ENCODE results near the gene NUP93.
"Not testable (repeated sequence)": the region's sequence is repeated elsewhere in the genome, so short reads cannot be mapped to it uniquely, and the experiment has no call there.

Gene NUP93

DNA sequence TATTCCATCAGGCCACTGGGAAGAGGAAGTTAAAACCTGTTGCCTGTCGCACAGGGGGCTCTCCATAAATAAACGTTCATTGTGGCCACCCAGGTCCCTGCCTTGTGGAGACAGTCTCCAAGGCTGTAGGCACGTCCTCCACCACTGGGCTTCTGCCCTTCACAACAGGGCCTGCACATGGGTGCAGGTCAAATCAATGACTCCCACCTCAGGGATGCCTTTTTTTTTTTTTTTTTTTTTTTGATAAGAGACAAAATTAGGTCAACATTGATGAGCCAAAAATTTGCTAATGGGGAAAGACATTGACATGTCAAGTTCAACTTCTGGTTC, 122.4 kb downstream of the NUP93 start:
- DNase-seq, result no peak

DNA sequence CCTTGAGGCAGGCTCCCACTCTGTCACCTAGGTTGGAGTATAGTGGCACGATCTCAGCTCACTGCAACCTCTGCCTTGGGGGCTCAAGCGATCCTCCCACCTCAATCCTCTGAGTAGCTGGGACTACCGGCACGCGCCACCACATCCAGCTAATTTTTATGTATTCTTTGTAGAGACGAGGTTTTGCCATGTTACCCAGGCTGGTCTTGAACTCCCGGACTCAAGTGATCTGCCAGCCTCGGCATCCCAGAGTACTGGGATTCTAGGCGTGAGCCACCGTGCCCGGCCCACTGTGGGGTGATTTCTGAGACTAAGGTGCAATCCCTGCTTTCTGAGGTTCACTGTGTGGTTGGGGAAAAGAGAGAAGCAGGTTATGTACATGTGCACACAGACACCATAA, 123.0 kb downstream of the NUP93 start:
- DNase-seq, result no peak

DNA sequence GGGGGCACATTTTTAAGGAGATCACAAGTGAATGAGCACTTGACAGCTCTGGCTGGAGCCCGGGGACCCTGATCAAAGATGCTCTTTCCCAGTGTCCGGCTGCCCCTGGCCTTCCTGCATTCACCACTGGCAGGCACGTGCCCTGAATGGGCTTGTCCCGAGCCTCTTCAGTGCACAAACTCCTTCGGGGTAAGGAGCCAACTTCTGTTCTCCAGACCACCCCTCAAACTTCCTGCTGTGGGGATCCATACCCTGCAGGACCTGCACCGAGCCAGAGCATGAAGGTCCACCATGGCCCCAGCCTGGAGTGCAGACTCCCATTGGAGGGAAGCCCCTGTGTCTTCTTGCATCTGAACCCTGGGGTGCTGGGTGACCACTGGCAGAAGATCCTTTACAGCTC, 125.3 kb downstream of the NUP93 start:
- no peak for DNase-seq

DNA sequence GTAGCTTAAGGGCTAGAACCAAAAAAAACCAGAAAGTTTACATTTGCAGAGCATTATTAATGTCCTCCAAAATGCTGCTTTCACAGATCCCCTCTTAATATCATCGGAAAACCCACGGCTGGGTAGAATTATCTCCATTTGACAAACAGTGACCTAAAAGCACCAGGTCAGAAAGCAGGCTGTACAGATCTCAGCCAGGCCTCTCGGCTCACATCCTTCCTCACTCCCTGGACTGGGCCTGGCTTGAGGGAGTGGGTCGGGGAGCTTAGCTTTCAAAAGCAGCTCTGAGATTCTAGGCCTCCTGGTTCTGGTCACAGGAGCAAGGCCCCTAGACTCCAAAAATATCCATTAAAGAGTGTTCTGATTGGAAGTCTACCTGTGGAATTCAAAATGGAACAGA, 126.0 kb downstream of the NUP93 start:
- no peak for DNase-seq

DNA sequence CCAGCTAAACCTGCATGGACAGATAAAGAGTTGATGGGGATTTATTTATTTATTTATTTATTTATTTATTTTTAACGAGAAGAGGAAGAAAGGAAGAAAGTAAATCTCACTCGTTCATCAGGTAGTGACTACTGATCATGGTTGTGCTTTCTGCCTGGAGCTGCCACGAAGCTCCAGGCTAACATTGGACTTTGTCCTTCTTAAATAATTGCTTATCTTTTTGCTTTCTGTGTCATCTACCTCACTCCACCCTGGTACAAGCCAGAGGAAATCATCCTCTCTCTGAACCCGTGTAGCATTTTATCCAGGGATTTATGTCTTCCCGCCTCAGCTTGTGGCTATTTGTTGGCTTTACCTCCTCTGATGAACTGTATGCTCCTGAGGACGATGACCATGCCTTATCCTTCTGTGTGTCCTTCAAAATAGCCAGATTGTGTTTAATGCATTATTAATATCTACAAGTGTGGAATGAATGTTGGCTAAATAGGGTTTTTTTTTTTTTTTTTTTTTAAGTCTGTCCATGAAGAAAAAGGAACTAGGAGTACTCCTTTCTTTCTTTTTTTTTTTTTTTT, 127.0 kb downstream of the NUP93 start:
- no peak for DNase-seq

DNA sequence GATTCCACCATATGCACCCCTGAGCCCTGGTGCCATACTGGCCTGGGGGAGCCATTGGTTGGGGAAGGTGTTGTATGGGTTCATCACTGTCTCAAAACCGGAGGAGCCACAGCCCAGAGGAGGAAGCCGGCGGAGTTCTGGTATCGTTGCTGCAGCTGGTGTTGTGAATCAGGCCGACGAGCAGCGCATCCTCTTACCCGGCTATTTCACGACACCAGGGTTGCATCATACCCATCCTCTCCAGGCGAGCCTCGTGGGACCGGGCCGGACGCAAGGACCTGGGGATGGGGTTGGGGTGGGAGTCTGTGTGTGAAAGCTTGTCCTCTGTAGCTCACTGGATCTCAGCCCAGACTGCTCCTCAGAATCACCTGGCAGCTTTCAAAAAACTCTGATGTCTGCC, 128.4 kb downstream of the NUP93 start:
- DNase-seq, result no peak

DNA sequence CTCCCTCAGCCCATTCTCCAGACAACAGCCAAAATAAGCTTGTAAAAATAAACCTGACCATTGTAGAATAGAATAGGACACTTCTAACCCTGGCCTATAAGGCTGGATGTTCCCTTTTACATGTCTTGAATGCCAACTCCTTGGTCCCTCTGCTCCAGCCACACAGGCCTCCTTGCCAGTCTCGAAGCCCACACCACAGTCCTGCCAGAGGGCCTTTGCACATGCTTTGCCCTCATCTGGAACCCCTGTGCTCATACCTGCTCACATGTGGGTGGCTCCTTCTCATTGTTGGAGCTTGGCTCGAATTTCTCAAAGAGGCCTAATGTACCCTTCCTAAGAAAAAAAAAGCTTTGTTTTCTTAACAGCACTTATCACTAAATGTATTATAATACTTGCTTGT, 129.7 kb downstream of the NUP93 start:
- no peak for DNase-seq

DNA sequence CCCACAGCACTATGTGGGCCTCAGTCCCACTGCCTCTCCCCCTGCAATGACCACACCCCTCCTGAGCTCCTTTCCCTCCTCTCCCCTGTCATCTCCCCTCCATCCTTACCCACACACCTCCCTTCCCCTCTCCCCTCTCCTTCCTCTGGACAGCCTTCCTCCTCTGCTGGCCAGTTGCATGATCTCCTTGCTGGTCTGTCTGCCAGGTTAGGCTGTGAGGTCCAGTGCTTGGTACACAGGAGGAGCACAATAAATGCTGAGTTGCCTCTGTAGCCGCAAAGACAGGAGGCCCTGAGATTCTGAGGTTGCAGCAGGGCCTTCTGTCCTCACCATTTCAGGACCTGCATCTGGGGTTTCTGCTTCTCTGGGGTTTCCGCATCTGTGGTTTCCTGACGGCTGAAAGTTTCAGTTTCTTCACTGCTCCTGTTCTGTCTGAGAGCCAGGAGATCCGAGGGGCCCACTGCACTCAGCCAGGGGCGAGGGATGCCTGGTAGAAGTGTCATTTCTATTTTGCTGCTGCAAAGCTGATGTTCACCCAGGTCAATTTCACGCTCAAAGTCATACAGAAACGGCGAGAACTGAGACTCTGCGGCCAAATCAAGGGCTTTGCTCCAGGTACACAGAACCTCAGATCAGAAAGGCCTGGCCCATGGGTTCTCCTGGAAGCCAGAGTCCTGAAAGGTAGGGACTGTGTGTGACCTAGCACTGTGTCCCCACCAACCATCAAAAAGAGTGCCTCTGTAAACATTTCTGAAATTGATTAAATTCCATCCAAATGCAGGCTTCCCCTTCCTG, 130.5 kb downstream of the NUP93 start:
- peak; percentile 63 for DNase-seq

DNA sequence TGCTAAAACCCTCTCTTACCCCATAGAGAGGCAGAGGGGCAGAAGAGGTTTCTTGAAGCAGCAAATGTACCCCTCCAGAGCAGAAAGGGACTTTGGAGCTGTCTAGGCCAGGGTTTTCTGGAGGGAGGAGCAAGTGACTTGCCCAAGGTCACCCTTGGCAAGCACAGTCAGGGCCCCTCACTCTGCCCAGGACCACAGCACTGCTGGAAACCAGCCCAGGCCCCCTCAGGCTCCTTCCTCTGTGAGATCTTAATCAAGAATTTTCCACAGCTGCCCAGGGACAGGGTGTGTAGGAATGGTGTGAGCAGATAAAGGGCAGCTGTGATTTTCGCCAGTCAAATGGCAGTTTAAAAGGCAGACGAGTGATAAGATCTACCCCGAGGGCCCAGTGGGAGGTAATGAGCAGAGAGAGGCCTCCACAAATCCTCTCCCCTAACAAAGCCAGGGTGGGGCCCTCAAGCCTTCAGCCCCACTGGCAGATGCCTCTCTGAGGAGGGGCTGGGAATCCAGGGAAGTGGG, 131.2 kb downstream of the NUP93 start:
- peak; percentile 63 for DNase-seq

DNA sequence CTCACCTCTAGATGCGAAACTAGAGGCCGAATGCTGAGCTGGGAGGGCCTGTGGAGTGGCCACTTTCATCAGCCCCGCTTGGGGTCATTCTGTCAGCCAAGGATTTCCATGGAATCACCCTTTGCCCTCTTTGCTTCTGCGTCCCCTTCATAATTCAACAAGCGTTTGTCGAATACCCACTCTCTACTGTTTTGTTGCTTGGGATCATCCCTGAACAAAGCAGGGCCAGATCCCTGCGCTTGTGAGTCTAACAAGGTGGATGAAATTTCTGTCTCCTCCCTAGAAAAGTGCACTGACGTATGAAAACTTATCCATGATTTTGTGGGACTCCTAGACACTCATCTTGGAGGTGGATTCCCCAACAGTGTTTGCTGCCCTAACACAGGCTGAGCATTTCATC, 131.8 kb downstream of the NUP93 start:
- no peak for DNase-seq

DNA sequence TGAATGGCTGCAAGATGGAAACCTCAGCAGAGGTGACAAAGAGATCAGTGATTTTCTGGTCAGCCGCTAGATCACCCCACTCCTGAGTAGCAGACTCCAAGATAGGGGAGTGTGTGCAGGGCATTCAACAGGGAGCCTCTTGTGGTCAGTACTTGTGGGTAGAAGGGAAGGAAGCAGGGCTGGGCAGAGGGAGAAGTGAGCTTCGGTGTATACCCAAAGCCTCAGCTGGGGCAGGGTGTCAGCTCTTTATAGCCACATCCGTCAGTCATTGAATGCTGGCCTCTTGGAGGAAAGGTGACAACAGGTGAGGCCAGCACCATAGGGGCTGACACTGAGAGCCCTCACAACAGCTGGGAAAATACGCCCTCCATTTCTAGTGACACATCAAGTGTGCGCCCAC, 132.8 kb downstream of the NUP93 start:
- peak; percentile 38 for DNase-seq

DNA sequence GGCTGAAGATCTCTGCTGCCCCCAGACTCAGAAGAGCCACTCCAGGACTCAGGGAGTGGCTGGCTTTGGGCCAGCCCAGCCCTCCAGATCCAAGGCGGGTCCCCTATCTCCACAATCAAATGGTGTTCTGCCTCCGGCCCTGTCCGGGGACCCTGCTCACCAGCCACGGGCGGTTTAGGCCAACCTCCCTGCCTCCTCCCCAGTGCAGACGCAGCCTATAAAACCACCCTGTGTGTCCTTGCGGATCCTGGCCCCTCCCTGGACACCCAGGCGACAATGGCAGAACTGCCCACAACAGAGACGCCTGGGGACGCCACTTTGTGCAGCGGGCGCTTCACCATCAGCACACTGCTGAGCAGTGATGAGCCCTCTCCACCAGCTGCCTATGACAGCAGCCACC, 135.0 kb downstream of the NUP93 start, which contains the start of gene SLC12A3:
Gene SLC12A3 (plus strand): TSS at position 248 of the 400 bp plus-strand sequence. CDS start 29 bp downstream, at position 277.
- DNase-seq, result no peak

DNA sequence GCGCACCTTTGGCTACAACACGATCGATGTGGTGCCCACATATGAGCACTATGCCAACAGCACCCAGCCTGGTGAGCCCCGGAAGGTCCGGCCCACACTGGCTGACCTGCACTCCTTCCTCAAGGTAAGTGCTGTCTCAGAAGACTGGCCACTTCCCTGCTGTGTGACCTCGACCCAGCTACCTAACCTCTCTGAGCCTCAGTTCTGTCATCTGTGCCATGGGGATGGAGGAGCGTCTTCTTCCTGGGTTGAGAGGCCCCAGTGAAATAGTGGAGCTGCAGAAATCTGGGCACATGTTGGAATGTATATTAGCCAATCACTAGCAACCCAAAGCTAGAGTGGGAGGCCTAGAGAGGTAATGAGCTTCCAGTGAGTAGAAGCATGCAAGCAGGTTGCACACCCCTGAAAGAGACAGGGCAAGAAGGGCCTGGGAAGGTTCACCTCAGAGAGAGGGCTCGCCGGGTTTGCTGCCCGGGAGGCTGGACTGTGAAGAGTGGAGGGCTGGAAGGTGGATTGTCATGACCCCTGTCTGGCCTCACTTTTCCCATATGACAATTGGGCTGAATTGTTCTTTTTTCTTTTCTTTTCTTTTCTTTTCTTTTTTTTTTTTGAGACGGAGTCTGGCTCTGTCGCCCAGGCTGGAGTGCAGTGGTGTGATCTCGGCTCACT, 135.6 kb downstream of the NUP93 start:
- no peak for DNase-seq

DNA sequence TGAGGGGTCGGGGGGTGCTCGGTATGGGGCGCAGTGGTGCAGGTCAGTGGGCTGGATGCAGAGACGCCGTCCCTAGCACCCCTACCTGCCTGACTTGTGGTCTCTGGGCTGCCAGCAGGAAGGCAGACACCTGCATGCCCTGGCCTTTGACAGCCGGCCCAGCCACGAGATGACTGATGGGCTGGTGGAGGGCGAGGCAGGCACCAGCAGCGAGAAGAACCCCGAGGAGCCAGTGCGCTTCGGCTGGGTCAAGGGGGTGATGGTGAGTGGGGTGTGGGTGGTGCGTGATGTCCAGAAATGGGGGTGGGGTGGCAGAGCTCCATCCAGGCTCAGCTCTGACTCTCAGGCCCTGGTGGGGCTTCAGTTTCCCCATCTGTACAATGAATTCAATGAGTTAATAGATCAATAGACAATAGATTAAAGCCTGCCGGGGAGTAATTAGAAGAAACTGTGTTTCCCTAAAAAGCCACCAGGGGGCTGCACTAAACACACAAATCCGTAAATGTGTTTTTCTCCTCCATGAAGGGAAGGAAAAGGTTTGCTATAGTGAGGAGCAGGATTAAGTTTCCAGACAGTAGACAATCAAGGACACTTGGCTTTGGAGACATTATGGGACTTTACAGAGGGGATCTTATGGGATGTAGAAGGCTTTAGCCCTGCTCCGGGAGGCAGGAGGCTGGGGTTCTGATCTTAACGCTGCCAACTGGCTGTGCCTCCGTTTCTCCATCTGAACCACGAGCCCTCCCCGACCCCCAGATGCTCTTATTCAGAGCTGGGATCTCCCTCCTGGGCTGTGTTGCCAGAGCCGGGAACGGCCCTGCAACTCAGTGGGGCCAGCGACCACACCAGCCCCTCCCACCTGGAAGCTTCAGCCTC, 137.3 kb downstream of the NUP93 start:
- DNase-seq, result no peak

DNA sequence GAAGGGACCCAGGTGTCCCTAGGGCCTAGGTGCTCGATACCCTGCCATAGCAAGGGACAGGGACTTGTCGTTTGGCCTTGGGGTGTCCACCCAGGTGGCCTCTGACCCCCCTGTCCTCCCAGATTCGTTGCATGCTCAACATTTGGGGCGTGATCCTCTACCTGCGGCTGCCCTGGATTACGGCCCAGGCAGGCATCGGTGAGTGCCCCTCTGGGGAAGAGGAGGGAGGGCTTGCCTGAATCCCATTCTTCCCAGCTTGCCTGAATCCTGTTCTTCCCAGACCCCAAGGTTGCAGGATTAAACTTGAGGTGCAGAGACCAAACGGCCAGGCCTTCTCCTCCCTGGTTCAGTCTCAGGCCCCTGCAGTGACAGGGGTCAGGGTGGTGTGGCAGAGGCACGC, 138.2 kb downstream of the NUP93 start:
- no peak for DNase-seq

DNA sequence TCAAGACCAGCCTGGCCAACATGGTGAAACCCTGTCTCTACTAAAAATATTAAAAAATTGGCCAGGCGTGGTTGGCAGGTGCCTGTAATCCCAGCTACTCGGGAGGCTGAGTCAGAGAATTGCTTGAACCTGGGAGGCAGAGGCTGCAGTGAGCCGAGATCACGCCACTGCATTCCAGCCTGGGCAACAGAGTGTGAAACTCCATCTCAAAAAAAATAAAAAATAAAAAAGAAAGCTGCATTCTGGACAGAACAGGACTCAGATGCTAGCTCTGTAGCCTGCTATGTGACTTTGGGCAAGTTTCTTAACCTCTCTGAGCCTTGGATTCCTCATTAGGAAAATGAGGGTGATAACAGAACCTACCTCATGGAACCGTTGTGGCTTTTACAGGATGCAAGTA, 138.8 kb downstream of the NUP93 start:
- not testable (repeated sequence) for DNase-seq

DNA sequence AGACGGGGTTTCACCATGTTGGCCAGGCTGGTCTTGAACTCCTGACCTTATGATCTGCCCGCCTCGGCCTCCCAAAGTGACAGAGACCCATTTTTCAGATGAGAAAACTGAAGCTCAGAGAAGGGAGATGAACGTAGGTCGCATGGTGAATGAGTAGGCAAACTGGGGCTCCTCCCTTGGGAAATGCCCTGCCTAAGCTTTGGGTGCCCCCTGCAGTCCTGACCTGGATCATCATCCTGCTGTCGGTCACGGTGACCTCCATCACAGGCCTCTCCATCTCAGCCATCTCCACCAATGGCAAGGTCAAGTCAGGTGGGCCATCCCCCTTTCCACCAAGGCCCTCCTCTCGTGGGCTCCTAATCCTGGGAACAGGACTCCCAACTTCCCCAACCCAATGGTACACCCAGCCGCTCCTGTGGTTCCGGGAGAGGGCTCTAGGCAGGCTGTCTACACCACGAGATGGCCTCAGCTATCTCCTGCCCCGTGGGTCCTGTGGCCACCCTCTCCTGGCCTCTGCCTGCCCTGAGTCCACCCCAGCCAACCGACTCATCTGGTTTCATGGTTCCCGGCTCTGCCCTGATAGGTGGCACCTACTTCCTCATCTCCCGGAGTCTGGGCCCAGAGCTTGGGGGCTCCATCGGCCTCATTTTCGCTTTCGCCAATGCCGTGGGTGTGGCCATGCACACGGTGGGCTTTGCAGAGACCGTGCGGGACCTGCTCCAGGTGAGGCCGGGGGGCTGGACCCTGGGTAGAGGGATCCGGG, 139.8 kb downstream of the NUP93 start:
- DNase-seq, result peak; percentile 27

DNA sequence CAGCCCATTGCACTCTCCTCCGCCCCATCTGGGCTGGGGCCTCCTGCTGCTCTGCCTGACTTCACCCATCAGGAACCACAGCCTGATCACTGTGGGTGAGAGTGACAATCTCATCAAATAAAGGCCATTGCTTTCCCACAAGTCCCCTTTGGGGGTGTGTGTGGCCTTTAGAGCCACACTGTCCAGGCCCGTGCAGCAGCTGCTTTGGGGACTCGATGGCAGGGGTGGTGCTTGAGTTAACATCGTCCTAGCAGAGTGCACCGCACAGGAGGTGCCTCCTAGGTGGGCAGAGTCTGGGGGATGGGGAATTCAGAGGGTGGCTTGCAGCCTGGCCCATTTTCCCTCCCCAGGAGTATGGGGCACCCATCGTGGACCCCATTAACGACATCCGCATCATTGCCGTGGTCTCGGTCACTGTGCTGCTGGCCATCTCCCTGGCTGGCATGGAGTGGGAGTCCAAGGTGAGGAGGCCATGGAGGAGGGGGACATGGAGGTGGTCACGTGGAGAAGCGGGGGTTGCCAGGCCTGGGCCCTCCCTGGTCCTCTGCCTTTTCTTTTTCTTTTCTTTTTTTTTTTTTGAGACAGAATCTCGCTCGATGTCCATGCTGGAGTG, 140.5 kb downstream of the NUP93 start:
- no peak for DNase-seq

DNA sequence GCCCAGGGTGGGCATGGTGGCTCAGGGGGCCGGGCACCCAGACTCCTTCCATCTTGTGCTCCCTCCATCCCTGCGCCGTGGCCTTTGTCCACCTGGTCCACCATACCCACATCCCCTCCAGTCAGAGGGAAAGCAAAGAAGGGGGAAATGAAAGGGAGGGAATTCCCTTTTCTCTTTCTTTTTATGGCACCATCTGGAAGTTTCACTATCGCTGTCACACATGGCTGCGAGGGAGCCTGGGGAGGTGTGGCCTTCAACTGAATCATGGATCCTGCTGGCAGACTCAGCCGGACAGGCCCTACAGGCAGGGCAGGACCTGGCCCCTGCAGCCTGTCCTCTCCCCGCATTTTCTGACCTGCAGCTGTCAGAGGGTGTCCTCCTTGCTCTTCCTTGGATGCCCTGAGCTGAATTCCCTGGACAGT, 141.3 kb downstream of the NUP93 start:
- no peak for DNase-seq

DNA sequence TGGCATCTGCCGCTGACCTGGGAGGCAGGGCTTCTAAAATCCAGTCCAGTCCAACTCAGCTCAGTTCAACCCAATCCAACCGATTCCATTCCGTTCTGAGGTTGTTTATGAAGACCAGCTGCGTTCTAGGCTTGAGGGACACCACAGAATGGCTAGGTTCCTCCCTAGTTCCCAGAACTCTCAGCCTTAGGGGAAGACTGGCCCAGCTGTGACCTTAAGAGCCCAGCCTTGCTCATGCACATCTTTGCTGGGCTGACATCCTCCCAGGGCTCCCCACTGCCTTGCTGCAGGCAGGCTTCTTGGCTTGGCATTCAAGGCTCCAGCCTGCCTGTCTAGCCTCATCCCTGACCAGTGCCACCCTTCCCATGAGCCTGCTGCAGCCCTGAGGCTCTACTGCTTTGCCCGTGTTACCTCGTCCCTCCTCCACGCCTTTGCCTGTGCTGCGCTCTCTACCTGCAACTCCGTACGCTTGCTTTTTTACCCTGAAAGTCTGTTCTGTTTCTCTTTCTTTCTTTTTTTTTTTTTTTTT, 143.0 kb downstream of the NUP93 start:
- DNase-seq, result peak; percentile 75

DNA sequence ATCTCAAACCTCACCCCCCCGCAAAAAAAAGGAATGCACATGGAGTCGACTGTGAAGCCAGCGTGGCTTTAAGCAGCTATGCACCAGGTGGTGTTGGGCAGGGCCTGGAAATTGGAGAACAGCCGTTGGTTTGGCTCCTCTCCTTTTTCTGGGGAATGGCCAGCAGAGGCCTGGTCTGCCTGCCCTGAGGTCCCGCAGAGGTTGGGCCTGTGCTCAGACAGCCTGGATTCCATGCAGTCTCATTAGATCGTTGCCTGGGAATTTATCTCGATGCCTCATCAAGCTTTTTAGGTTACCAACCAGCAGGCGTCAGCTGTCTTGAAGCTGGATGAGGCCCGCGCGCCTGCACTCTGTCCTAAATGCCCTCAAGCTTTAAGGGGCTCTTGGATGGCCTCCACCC, 144.9 kb downstream of the NUP93 start:
- DNase-seq, result no peak

DNA sequence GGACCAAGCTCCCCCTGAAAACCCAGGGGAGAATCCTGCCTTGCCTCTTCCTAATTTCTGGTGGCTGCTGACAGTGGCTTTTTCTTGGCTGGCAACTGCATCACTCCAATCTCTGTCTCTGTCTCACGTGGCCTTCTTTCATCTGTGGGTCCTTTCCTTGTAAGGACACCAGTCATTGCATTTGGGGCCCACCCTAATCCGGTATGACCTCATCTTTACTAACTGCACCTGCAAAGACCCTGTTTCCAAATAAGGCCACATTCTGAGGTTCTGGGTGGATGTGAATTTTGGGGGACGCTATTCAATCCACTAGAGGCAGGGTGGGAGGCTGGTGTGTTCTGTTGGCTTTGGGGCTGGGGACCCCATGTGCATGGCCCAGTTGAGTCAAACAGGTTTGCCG, 146.1 kb downstream of the NUP93 start:
- DNase-seq, result no peak

Data from GF-D8 (cell line).